GM19324 (cell line): ENCODE measurements around the gene BRSK2.

Experiments
- ATAC-seq: cut with Tn5 transposase; IDR thresholded peaks from one replicate; pipeline ENCODE4 v1.9.1; 2021; ENCODE audit warnings: mild to moderate bottlenecking, moderate library complexity; ENCODE audit not compliant: unreplicated experiment, low FRiP score

Gene BRSK2

DNA sequence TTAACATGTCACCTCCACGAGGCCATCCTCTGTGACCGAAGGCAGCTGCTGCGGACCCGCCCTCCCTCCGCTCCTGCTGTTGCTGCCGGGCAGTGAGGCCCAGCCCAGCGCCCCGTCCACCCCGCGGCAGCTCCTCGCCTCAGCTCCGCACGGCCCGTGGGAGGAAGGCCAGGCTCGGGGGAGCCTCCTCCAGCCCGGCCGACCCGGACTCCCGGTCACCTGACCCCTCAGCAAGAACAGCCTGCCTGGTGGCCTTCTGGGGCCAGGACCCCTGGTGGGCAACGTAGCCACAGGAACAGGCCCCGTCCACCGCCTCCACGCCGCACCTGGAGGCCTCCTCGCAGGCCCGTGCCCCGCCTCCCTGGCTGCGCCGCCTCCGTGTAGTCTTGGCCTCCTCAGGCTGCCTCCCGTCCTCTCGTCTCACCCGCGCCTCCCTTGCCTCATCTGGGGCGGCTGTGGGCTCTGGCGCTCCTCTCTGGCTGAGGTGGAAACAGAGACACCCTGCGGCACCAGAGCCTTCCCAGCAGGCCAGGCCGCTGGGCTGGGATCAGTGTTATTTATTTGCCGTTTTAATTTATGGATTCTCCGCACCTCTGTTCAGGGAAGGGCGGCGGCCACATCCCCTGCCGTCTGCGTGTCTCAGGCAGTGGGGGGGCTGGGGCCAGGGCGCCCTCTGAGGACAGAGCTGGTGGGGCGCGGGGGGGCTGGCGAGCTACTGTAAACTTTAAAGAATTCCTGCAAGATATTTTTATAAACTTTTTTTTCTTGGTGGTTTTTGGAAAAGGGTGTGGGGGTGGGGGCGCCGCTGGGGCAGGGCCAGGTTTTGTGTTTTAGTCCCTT lies 71.5 kb downstream of the BRSK2 start:
- no peak for ATAC-seq

DNA sequence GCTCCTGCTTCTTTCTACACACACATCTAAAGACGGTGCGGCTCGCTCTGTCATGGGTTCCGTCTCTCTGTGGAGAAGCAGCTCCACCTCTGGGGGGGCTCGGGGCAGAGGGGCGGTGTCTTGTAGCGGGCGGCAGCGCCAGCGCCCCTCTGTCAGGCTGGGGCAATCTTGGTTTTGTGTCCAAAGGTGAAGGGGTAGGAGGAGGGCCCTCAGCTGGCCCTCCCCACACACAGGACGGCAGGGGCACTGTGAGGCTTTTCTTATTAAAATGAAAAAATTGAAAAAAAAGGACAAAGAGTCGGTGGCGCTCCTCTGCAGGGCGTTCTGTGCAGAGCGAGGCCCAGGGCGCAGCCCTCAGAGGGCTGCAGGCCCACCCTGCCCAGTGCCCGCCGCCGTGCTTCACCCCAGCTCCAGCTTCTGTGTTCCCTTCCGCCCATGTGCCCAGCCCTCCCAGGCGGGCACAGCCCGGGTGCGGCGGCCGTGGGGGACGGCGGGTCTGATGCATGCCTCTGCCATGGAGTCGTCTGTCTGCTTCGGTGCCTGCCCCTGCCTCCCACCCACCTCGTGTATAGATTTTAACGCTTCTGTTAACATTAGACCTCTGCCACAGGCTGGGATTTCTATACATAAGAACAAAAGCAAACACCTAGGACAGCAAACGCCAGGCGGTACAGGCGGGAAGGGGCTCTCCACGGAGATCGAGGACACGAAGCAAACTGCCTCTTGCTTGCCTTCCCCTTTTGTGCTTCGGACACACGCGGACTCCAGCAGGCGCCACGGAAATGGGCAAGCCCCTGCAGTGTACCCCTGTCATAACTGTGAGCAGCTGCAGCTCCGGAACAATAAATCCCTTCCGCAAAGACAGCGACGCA lies 72.3 kb downstream of the BRSK2 start:
- no peak for ATAC-seq

DNA sequence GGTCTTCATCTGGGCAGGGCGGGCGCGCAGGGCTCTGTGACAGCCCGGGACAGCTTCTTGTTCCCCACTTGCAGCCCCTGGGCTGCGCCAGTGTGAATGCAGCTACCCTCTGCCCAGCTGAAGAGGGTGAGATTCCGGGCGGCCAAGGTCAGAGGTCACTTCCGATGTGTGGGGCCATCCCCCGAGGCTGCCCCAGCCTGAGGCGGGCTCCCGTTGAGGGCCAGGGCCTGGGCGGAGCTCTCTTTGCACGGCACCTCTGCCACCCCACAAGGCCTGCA lies 72.9 kb downstream of the BRSK2 start:
- no peak for ATAC-seq

DNA sequence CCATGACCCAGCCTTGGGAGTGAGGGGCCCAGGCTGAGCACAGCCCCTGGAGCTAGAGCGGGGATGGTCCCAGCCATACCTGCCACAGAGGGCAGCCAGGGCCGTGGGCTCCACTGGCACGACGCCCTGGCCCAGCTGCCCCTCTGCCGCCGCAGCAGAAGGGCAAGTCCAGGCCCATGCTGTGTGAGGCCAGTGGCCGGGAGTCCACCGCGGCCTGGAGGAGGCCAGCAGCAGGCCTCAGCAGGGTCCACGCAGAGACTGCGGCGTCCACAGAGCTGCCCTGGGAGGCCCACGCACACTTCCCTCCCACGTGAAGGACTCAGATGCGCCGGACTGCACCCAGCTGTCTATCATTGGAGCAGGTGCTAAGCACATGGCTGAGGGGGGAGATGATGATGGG lies 73.3 kb downstream of the BRSK2 start:
- ATAC-seq: no peak

DNA sequence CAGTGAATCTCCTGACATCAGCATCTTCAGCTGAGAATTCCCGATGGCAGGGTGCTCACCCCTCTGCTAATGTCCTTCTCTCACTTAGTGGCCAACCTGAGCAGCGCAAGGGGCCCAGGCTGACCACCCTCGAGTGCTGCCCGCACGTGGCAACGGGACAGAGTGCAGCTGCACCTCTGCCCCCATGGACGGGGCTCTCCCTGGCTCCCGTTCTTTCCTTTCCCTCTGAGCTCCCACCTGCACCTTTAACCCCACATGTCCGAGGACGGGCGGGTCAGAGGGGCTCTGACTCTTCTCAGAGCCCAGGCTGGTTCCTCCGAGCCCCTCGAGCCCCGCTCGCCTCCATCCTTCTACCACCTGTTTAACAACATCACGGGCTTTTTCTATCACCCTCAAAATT lies 77.0 kb downstream of the BRSK2 start:
- ATAC-seq: no peak

DNA sequence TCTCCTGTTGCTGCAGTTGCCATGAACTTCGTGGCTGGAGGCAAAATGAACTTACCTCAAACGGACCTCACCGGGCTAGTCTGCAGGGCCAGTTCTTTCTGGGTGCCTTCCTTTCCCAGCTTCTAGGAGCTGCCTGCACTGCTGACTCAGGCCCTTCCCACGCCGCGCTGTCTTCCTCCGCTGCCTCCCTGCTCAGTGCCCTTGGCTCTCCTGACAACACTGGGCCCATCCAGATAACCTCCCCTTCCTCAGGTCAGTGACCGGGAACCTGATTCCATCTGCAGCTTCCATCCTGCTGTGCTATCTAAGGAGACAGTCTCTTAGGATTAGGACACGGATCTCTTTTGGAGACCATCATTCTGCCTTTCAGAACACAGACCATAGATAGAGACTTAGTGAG lies 77.5 kb downstream of the BRSK2 start:
- ATAC-seq: no peak

DNA sequence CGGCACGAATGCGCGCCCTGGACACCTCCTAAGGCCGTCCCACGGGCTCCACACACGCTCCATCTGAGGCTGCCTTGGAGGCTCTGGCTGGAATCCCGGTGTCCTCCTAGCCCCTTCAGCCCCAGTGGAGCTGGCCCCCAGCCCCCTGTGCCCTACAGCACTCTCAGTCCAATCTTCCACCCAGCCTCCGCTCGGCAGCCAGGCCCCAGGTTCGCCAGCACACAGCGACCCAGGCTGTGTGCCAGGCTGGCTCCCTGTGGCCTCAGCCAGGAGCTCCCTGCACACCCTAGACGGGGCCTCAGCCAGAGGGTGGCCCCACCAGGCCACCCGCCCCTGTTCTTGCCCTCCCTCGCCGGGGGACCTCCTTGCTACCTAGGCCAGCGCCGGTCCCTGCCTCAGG lies 78.3 kb downstream of the BRSK2 start:
- no peak for ATAC-seq

DNA sequence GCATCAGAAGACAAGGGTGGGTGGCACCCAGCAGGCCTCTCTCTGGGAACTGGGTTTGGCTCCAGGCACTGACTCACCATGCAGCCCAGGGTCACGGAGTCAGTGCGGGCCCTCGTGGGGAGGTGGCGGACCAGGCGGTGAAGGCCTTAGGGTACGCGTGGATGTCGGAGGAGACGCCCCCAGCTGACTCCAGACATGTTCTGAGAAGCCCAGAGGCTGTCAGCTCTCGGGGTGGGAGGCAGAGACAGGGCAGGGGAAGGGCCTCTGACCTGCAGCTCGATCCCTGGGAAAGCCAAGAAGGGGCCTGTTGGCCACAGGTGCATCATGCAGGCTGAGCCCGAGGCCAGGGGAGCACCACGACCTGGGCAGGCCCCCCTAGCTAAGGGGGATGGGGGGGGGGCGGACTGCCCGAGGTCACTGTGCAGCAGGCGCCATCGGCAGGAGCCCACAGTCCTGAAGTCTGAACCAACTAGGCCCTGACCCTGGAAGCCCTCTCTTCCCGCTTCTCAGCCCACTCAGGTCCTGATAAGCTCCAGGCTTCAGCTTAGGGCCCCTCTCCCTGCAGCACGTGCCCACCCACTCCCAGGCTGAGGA lies 78.8 kb downstream of the BRSK2 start:
- ATAC-seq: no peak

DNA sequence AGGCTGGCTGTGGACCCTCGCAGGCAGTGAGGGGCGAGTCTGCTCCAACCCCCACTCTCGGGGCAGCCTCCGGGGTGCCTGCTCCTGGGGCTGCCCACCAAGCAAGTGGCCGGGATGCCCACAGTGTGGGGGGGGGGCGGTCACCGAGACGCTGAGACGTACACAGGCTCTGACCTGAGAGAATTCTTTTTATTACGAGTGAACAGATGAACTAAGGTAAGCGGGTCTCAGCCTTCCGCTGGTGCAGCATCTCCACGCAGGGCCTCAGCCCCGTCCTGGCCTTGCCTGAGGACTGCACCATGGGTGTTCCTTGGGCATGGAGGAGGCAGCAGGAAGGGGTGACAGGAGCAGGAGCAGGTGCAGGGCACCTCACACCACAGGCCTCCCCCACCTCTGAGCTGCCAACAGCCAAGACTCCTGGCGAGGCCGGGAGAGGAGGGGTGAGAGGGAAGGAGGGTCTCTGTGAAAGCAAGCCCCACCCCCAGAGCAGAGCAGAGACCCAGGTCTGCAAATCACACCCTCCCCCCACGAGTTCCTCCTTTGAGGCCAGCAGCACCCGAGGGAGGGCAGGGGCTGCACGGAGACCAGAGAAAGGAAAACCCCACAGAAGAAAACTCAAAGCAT lies 79.7 kb downstream of the BRSK2 start:
- ATAC-seq: no peak

DNA sequence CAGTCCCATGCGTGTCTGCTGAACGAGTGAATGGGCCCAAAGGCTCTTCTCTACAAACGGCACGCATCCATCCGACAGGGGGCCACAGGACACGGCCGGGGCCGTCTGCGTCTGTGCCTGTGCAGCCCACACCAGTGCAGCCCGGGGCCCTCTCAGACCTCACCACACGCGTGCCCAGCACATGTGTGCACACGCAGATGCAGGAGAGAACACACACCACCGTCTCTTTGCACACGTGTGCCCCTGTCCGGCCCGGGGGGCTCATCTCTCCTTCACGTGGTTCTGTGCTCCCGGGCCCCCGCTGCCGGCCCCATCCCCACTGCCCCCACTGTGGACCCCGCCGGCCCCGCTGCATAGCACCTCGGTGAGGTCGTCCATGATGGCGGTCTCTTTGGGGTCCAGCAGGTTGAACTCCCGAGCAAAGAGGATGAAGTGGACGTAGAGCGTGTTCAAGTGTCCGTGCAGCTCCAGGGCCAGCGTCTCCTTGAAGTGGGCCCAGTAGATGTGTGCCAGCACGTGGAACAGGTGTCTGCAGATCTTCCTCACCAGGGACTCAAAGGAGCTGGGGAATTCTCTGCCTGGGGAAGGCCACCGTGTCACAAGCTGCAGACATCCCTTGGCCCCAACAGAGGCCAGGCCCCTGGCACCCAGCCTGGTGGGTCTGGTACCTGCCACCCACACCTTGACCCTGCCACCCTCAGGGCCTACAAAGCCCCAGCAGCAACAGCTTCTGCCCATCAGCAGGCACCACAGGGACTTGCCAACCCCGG lies 80.4 kb downstream of the BRSK2 start:
- ATAC-seq: no peak

DNA sequence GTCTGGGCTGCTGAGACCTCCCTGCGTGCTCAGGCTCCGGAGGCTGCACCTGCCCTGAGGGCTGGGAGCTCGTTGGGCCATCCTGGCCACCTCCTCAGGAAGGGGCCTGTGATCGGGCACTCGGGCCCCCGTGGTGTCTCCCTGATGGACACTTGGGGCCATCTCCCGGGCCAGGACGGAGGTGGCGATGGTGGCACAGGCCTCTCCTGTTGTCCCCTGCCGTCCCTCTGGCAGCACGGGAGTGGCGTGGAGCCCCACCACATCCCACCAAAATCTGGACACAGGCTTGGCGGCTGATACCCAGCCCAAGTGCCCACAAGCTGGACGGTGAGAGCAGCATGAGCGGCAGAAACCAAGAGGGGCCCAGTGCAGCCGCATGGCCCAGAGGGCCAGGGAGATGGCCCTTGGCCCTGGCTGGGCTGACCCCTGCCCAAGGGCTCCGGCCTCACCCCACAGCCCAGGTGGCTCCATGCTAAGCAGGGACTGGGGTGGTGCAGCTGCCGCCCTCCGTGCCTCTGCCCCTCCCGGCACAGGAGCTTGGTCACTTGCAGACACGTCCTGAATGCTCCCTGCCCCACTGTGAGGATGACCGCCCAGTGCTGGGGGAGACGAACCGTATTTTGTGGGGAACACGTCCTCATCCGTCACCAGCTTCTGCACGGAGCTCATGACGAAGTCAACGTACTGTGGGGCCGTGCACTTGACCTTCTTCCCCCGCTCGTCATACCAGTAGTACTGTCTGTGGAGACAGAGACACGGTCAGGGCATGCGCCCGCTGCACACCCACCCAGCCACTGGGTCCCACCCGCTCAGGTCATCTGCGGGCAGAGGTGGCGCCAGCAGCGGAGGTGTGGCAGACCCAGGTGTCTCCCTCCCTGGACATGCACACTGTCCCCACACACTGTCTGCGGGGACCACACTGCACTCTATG lies 81.2 kb downstream of the BRSK2 start:
- ATAC-seq: no peak

DNA sequence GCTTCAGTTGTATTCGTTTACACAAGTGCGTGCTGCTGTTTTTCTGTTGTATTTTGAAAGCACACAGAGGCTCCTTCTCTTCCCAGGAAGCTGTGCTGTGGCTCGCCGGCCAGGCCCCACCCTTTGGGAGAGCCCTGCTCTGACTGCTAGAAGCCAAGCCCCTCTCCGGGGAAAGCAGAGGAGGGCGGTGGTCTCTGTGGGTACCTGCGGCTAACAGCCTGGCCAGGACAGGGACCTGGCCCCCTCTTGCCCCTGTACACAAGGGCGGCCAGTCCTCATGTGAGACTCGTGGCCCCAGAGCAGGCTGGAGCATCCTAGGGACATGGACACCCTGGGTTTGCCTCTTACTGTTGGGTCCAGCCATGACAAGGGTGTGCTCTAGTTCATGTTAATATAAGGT lies 82.0 kb downstream of the BRSK2 start:
- no peak for ATAC-seq

DNA sequence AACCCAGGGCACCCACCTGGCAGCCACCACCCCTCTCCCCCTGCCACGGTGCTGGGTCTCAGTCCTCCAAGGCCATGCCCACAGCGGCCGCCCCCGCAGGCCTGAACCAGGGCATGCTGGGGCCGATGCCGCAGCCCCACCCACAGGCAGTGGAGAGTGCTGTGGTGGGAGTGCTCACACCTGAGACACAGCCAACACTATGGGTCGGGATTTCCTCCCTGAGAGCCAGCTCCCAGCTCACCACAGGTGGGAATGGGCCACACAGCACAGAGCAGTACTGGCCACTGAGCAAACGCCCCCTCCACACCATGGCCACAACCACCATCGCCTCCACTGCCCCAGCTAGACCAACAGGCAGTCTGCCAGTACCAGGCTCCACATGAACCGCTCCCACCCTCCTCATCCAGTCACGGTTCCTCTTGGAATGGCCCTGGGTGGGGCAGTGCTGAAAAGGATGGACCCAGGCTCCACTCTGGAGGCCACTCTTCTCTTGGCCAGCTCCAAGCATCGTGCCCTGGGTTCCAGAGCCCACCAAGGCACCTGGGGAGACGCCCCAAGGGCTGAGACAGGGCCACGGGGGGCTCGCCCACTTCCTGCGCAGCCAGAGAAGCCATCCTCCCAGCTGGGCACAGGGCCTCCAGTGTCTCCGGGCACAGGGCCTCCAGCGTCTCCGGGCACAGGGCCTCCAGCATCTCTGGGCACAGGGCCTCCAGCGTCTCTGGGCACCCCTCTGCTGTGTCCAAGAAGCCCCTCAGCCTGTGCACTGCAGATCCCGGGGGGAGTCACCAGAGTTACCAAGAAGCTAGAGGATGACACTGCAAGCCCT lies 82.7 kb downstream of the BRSK2 start:
- ATAC-seq: no peak

DNA sequence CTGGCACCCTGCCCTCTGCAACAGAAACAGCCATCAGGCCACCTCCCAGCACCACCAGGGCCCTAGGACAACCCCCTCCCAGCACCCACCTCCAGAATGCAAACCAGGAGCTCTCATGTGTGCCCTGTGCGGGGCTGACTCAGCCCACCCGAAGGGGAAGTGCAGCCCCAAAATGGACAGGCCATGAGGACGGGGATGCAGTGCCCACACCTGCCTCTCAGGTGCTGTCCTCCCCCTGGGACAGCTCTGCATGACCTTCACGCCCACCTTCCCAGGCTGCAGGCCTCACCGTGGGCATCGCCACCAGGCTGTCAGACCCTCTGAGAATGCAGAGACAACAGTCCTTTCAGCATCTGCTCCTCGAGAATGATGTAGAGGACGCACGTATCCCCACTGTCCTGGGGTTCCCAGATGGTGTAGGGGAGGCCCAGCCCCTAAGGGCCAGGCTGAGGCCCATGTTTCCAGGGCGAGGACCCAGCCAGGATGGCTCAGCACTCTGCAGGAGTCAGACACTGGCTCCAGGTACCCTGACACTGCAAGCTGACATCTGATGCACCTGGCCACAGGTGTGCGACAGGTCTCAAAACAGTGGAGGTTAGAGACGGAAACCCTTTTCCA lies 83.4 kb downstream of the BRSK2 start:
- ATAC-seq: no peak

DNA sequence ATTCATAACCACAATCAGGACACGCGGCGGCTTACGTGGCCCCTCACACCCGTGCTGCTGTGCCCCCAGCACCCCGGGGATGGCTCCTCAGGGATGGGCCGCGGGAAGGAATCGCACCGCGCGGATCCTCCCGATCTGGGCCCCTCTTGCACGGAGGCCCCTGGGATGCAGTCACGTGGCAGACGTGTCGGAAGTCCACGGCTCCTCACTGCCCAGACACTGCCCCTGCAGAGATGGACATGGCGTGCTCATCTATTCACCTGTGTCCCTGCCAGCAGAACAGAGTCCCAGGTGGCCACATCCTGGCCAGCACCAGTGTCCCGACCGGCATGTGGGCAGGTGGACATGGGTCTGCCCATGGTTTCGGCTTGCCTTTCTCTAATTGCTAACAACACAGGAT lies 84.1 kb downstream of the BRSK2 start:
- no peak for ATAC-seq

DNA sequence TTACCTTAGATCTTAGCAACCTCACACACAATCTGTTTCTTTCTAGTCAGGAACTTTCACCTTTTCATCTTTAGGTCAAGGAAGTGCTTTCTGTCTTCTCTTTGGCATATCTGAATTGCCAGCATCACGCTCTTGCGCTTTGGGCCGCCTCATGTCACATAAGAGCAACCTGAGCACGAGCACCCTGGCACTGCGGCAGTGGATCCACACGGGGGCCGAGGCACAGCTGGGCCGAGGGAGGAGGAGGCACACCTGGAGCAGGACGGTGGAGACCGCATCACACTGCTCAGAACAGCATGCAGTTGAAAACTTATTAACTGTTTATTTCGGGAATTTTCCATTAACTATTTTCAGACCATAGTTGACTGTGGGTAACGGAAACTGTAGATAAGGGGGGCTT lies 86.1 kb downstream of the BRSK2 start:
- no peak for ATAC-seq

DNA sequence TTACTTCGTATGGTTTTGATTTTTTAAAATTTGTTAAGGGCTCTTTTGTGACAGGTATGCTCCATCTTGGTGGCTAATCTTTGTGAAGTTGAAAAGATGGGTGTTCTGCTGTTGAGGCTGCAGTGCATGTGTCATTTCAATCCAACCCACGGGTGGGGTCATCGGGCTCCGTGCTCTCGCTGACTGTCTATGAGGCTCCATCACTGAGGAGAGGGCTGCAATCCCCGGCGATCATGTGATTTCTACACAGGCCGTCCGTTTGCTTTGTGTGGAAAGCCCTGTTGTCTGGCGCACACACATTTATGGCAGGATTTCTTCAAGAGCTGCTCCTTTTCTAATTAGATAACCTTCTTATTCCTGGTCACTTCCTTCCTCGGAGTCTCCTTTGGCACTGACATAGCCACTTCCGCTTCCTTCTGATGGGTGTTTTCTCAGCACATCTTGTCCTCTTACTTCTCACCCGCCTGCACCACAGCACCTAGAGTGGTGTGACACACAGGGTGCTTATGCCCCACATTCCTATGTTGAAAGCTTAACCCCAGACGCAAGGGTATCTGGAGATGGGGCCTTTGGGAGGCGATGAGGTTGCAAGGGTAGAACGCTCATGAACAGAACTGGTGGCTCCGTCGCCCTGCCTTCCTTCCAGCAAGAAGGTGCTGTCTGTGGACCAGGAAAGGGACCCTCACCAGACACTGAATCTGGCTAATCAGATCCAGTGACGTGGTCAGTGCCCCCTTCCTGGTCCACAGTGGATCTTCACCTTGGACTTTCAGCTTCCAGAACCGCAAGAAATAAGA lies 87.4 kb downstream of the BRSK2 start:
- no peak for ATAC-seq
